ENCODE measurements around the gene LHFPL3.
"Not testable (repeated sequence)": the region's sequence is repeated elsewhere in the genome, so short reads cannot be mapped to it uniquely, and the experiment has no call there.

The LHFPL3 gene

GRCh38 chr7:104486931-104487330 lies 158.5 kb downstream of the LHFPL3 start:
- DNase-seq, result no peak

GRCh38 chr7:104487642-104488041 lies 159.2 kb downstream of the LHFPL3 start:
- DNase-seq, result no peak

- DNase-seq, result no peak
Observed at GRCh38 chr7:104497379-104497967, 169.1 kb downstream of the LHFPL3 start.

GRCh38 chr7:104499975-104500374 lies 171.6 kb downstream of the LHFPL3 start:
- no peak for DNase-seq

GRCh38 chr7:104509874-104510273 lies 181.5 kb downstream of the LHFPL3 start:
- DNase-seq, result no peak

GRCh38 chr7:104524853-104525252 lies 196.4 kb downstream of the LHFPL3 start:
- no peak for DNase-seq

GRCh38 chr7:104528142-104528541 lies 199.7 kb downstream of the LHFPL3 start:
- DNase-seq, result no peak

GRCh38 chr7:104529567-104529966 lies 201.2 kb downstream of the LHFPL3 start:
- no peak for DNase-seq

GRCh38 chr7:104530251-104530650 lies 201.8 kb downstream of the LHFPL3 start:
- DNase-seq, result no peak

- no peak for DNase-seq
Observed at GRCh38 chr7:104534149-104534548, 205.7 kb downstream of the LHFPL3 start.

GRCh38 chr7:104535841-104536240 lies 207.4 kb downstream of the LHFPL3 start:
- DNase-seq, result no peak

- peak; percentile 35 for DNase-seq
Observed at GRCh38 chr7:104536956-104537355, 208.6 kb downstream of the LHFPL3 start.

GRCh38 chr7:104538152-104538551 lies 209.7 kb downstream of the LHFPL3 start:
- no peak for DNase-seq

GRCh38 chr7:104541897-104542296 lies 213.5 kb downstream of the LHFPL3 start:
- DNase-seq, result no peak

GRCh38 chr7:104548861-104549260 lies 220.5 kb downstream of the LHFPL3 start:
- peak; percentile 16 for DNase-seq

- no peak for DNase-seq
Observed at GRCh38 chr7:104550362-104550761, 222.0 kb downstream of the LHFPL3 start.

- DNase-seq, result no peak
Observed at GRCh38 chr7:104551226-104551625, 222.8 kb downstream of the LHFPL3 start.

- no peak for DNase-seq
Observed at GRCh38 chr7:104552102-104552501, 223.7 kb downstream of the LHFPL3 start.

GRCh38 chr7:104553074-104553473 lies 224.7 kb downstream of the LHFPL3 start:
- DNase-seq, result no peak

- DNase-seq, result not testable (repeated sequence)
Observed at GRCh38 chr7:104563350-104563901, 235.0 kb downstream of the LHFPL3 start.

GRCh38 chr7:104569751-104570150 lies 241.3 kb downstream of the LHFPL3 start:
- no peak for DNase-seq

- no peak for DNase-seq
Observed at GRCh38 chr7:104572554-104572953, 244.2 kb downstream of the LHFPL3 start.

- DNase-seq, result no peak
Observed at GRCh38 chr7:104584620-104585019, 256.2 kb downstream of the LHFPL3 start.

GRCh38 chr7:104595591-104595990 lies 267.2 kb downstream of the LHFPL3 start:
- not testable (repeated sequence) for DNase-seq

- DNase-seq, result no peak
Observed at GRCh38 chr7:104603957-104604356, 275.6 kb downstream of the LHFPL3 start.

All from NCI-H2171 treated with DMSO at 0.1 percent for 48 hours (cell line).